NT2/D1 (cell line): ENCODE measurements around the gene RPTOR.
"Not testable (repeated sequence)": the region's sequence is repeated elsewhere in the genome, so short reads cannot be mapped to it uniquely, and the experiment has no call there.

ENCODE experiments used
- DNase-seq: peaks from one replicate; pipeline ENCODE4 v3.0.0-alpha.2; 2011; ENCODE audit warnings: low read depth, low spot score
- H3K27me3 ChIP-seq: 2 replicates; pipeline ENCODE4 v1.6.0; 2011; ENCODE audit warnings: mild to moderate bottlenecking; ENCODE audit not compliant: insufficient read length, insufficient read depth
- H3K36me3 ChIP-seq: 2 replicates; pipeline ENCODE4 v1.6.1; 2011; ENCODE audit warnings: mild to moderate bottlenecking, low read length, mixed read lengths; ENCODE audit not compliant: insufficient read depth, insufficient read length
- H3K4me1 ChIP-seq: 2 replicates; pipeline ENCODE4 v1.5.1; 2011; ENCODE audit not compliant: insufficient read depth, insufficient read length
- H3K4me3 ChIP-seq: 2 replicates; pipeline ENCODE4 v1.5.1; 2011; ENCODE audit warnings: low read depth; ENCODE audit not compliant: insufficient read length
- H3K9ac ChIP-seq: 2 replicates; pipeline ENCODE4 v1.6.0; 2011; ENCODE audit warnings: low read depth; ENCODE audit not compliant: insufficient read length
- H3K9me3 ChIP-seq: 2 replicates; pipeline ENCODE4 v1.5.1; 2011; ENCODE audit warnings: mild to moderate bottlenecking, low read length; ENCODE audit not compliant: insufficient read depth
- SUZ12 ChIP-seq: IDR thresholded peaks from 2 replicates; pipeline ENCODE4 v1.6.1; 2011; ENCODE audit not compliant: insufficient read length, insufficient read depth; ENCODE audit errors: extremely low read depth
- YY1 ChIP-seq: IDR thresholded peaks from 2 replicates; pipeline ENCODE4 v1.6.1; 2011; ENCODE audit not compliant: insufficient read length, insufficient read depth
- ZNF274 ChIP-seq: IDR thresholded peaks from 2 replicates; pipeline ENCODE4 v1.6.1; 2011; ENCODE audit warnings: mild to moderate bottlenecking, low read depth, low read length

RPTOR gene

GRCh38 chr17:80872501-80873306 lies 328.1 kb downstream of the RPTOR start:
- no peak for DNase-seq
- Histone ChIP-seq H3K9me3 (no peaks in the 10 kb centered on the region), H3K4me1 (peaks cover 16% of the 10 kb centered on the region), H3K9ac (no peak overlapping the region), H3K4me3 (no peak overlapping the region), H3K27me3 (no peaks in the 10 kb centered on the region), H3K36me3 (no peaks in the 10 kb centered on the region)
- TF ChIP-seq ZNF274 = no peak
- TF ChIP-seq YY1 = no peak
- TF ChIP-seq SUZ12 = no peak

- TF ChIP-seq ZNF274 (no peak), SUZ12 (no peak), YY1 (no peak)
- no peaks in the 10 kb centered on the region for H3K9me3 ChIP-seq
- no peaks in the 10 kb centered on the region for H3K36me3 ChIP-seq
- peaks cover 16% of the 10 kb centered on the region for H3K4me1 ChIP-seq
- peak; percentile 63 for DNase-seq
- H3K9ac ChIP-seq = no peak overlapping the region
- H3K4me3 ChIP-seq = no peak overlapping the region
- no peaks in the 10 kb centered on the region for H3K27me3 ChIP-seq
Observed at GRCh38 chr17:80873307-80873951, 328.8 kb downstream of the RPTOR start.

GRCh38 chr17:80874866-80875445 lies 330.3 kb downstream of the RPTOR start:
- peaks cover under 1% of the 10 kb centered on the region for H3K36me3 ChIP-seq
- H3K27me3 ChIP-seq = no peaks in the 10 kb centered on the region
- H3K4me3 ChIP-seq = no peak overlapping the region
- DNase-seq = no peak
- peaks cover 25% of the 10 kb centered on the region for H3K4me1 ChIP-seq
- no peak for TF ChIP-seq ZNF274
- no peak for TF ChIP-seq YY1
- no peak for TF ChIP-seq SUZ12
- no peaks in the 10 kb centered on the region for H3K9me3 ChIP-seq
- no peak overlapping the region for H3K9ac ChIP-seq

GRCh38 chr17:80875480-80875995 lies 330.9 kb downstream of the RPTOR start:
- H3K9me3 ChIP-seq, H3K36me3 ChIP-seq, H3K9ac ChIP-seq, H3K27me3 ChIP-seq, DNase-seq, H3K4me3 ChIP-seq: not testable (repeated sequence)
- H3K4me1 ChIP-seq = peaks cover 28% of the 10 kb centered on the region

- H3K27me3 ChIP-seq, H3K9me3 ChIP-seq, H3K4me3 ChIP-seq, H3K9ac ChIP-seq, DNase-seq: not testable (repeated sequence)
- H3K36me3 ChIP-seq = peaks cover 15% of the 10 kb centered on the region
- H3K4me1 ChIP-seq = peaks cover 26% of the 10 kb centered on the region
Observed at GRCh38 chr17:80876456-80876949, 331.9 kb downstream of the RPTOR start.

- no peaks in the 10 kb centered on the region for H3K27me3 ChIP-seq
- no peaks in the 10 kb centered on the region for H3K9me3 ChIP-seq
- peaks cover 17% of the 10 kb centered on the region for H3K36me3 ChIP-seq
- no peak overlapping the region for H3K4me3 ChIP-seq
- peaks cover 26% of the 10 kb centered on the region for H3K4me1 ChIP-seq
- TF ChIP-seq ZNF274 (no peak), SUZ12 (no peak), YY1 (no peak)
- DNase-seq = no peak
- H3K9ac ChIP-seq = no peak overlapping the region
Observed at GRCh38 chr17:80876950-80877728, 332.5 kb downstream of the RPTOR start.
